GM19035 (cell line): Measurements from ENCODE around the gene CDHR1.

Experiments
- ATAC-seq: cut with Tn5 transposase; IDR thresholded peaks from one replicate; pipeline ENCODE4 v1.9.1; 2021; ENCODE audit not compliant: unreplicated experiment

Gene CDHR1

GRCh38 chr10:84198206-84198915 lies 4.0 kb downstream of the CDHR1 start:
- no peak for ATAC-seq

- no peak for ATAC-seq
Measured at GRCh38 chr10:84200537-84201243, 6.4 kb downstream of the CDHR1 start.

GRCh38 chr10:84201244-84201606 lies 6.9 kb downstream of the CDHR1 start:
- no peak for ATAC-seq

- no peak for ATAC-seq
Measured at GRCh38 chr10:84201682-84202081, 7.3 kb downstream of the CDHR1 start.

GRCh38 chr10:84202349-84202748 lies 8.0 kb downstream of the CDHR1 start:
- ATAC-seq, result no peak

- peak; percentile 67 for ATAC-seq
Measured at GRCh38 chr10:84204122-84204521, 9.8 kb downstream of the CDHR1 start.

- no peak for ATAC-seq
Measured at GRCh38 chr10:84204610-84205009, 10.3 kb downstream of the CDHR1 start.

GRCh38 chr10:84205049-84205852 lies 10.9 kb downstream of the CDHR1 start:
- ATAC-seq, result peak; percentile 75

- ATAC-seq, result no peak
Measured at GRCh38 chr10:84205853-84206525, 11.7 kb downstream of the CDHR1 start.

GRCh38 chr10:84208023-84208422 lies 13.7 kb downstream of the CDHR1 start:
- ATAC-seq, result no peak

- ATAC-seq, result no peak
Measured at GRCh38 chr10:84211566-84211965, 17.2 kb downstream of the CDHR1 start.

- no peak for ATAC-seq
Measured at GRCh38 chr10:84212014-84212413, 17.7 kb downstream of the CDHR1 start.

- ATAC-seq, result no peak
Measured at GRCh38 chr10:84213076-84213475, 18.7 kb downstream of the CDHR1 start.

- peak; percentile 29 for ATAC-seq
Measured at GRCh38 chr10:84214046-84214572, 19.8 kb downstream of the CDHR1 start.

- ATAC-seq, result peak; percentile 93
Measured at GRCh38 chr10:84214612-84215235, 20.4 kb downstream of the CDHR1 start.

- no peak for ATAC-seq
Measured at GRCh38 chr10:84216834-84217233, 22.5 kb downstream of the CDHR1 start.

- no peak for ATAC-seq
Measured at GRCh38 chr10:84217746-84218145, 23.4 kb downstream of the CDHR1 start.

- no peak for ATAC-seq
Measured at GRCh38 chr10:84221916-84222315, 27.6 kb downstream of the CDHR1 start.

- ATAC-seq, result no peak
Measured at GRCh38 chr10:84224411-84225028, 30.2 kb downstream of the CDHR1 start.
